ENCODE results near the gene ATP6V0A4.

- TF ChIP-seq POLR2A (IDR thresholded peaks at IDR 0.05): no peak
- TF ChIP-seq CTCF (IDR thresholded peaks at IDR 0.05): no peak
These were observed 135.7 kb downstream of the ATP6V0A4 start for GRCh38 chr7:138662076-138662990.
